GDM1 (cell line): ENCODE measurements around the gene MYO18A.

Experiments used
- DNase-seq: peaks from one replicate; lab custom pipeline; 2025; lab: John Stamatoyannopoulos, UW

Gene MYO18A

GRCh38 chr17:29054835-29055234, 125.4 kb downstream of the MYO18A start:
- DNase-seq = no peak

- no peak for DNase-seq
These were observed 128.5 kb downstream of the MYO18A start for GRCh38 chr17:29051731-29052130.

DNA sequence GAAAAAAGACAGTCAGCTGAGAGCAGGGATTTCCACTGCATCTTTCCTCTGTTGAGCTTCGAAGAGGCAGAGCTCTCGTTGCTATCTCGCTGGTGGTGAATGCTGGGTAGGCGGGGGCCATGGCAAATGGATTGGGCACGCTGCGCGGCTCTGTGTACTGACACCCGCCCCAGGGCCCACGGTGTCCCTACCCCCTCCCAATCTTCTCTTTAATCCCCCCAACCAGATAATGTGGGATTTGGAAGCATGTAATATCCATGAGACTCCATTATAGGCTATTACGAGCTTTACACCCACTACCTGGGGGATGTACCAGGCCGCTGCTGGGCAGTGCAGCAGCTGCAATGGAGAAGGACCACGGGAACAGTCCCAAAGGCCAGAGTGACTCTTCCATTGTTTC, 129.0 kb downstream of the MYO18A start:
- DNase-seq = no peak

DNA sequence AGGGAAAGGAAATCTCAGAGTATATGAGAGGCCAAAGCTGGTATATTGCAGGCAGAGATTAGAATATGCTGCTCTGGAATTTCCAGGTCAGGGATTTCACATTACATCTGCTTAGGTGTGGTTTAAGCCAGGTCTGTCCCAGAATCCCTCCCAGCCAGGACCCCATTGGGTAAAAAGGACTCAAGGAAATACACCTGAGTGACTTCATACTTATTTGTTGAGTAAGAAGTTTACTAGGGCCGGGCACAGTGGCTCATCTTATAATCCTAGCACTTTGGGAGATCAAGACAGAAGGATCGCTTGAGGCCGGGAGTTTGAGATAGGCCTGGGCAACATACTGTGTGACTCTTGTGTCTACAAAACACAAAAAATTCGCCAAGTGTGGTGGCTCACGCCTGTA, 130.0 kb downstream of the MYO18A start:
- DNase-seq = no peak

- no peak for DNase-seq
These were observed 130.6 kb downstream of the MYO18A start for GRCh38 chr17:29049541-29050145.

GRCh38 chr17:29048440-29049368, 131.5 kb downstream of the MYO18A start:
- DNase-seq = no peak

- DNase-seq = no peak
These were observed 133.7 kb downstream of the MYO18A start for GRCh38 chr17:29046473-29046839.

- no peak for DNase-seq
These were observed 134.3 kb downstream of the MYO18A start for GRCh38 chr17:29045734-29046472.

DNA sequence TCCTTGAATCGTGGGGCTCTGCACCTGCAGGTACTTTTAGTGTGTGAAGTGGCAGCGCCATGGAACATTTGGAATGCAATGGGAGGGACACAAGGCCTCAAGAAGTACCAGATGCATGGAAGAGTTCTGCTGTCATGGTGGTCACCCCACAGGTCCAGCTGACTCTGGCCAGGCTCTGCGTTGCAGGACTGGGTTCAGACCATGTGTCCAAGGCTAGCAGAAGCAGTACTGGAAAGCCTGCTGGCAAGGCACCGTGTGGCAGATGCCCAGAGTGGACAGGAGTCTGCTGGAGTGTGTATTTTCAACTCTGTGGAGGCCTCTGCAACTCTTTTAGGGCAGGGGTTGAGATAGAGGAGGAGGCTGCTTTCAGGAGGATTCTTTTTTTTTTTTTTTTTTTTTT, 135.2 kb downstream of the MYO18A start:
- no peak for DNase-seq

GRCh38 chr17:29043539-29044145, 136.6 kb downstream of the MYO18A start:
- no peak for DNase-seq

GRCh38 chr17:29042679-29043538, 137.3 kb downstream of the MYO18A start, which contains the start of gene PIPOX:
TSS of gene PIPOX (plus strand) at chr17:29043141. CDS start at chr17:29043226, 85 bp downstream.
- no peak for DNase-seq

GRCh38 chr17:29042026-29042678, 138.0 kb downstream of the MYO18A start:
- DNase-seq = no peak

DNA sequence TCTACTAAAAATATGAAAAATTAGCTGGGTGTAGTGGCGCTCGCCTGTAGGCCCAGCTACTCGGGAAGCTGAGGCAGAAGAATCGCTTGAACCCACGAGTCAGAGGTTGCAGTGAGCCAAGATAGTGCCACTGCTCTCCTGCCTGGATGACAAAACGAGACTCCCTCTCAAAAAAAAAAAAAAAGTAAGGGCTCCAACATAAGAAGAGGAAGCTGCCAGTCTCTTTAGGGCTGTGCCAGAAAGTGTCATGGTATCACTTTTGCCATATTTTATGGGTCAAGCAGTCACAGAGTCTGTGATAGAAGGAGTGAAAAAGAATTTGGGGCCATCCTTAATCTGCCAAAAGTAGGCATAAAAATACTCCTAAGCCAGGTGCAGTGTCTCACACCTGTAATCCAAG, 138.6 kb downstream of the MYO18A start:
- DNase-seq = no peak

- DNase-seq = no peak
These were observed 139.1 kb downstream of the MYO18A start for GRCh38 chr17:29041091-29041490.

DNA sequence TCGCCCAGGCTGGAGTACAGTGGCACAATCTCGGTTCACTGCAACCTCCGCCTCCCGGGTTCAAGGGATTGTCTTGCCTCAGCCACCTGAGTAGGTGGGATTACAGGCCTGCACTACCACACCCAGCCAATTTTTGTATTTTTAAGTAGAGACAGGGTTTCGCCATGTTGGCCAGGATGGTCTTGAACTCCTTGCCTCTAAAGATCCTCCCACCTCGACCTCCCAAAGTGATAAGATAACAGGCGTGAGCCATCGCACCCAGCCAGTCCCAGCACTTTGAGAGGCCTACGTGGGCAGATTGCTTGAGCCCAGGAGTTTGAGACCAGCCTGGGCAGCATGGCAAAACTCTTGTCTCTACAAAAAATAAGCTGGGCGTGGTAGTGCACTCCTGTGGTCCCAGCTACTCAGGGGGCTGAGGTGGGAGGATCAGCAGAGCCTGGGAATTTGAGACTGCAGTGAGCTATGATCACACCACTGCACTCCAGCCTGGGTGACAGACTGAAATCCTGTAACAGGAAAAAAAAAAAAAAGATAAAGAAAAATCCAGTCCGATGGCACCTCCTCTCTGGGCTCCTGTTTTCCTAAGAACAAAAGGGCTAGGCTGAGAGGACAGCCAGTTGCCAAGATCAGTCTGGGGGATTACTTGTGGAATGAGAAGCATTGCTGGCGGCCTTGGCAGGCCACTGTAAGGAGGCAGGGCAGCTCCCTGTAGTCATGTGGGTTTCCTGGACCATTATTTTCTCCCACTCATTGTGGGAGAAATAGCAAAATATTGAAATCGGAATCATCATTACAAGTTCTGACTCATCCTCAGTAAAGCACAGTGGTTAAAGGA, 140.2 kb downstream of the MYO18A start:
- DNase-seq = no peak

DNA sequence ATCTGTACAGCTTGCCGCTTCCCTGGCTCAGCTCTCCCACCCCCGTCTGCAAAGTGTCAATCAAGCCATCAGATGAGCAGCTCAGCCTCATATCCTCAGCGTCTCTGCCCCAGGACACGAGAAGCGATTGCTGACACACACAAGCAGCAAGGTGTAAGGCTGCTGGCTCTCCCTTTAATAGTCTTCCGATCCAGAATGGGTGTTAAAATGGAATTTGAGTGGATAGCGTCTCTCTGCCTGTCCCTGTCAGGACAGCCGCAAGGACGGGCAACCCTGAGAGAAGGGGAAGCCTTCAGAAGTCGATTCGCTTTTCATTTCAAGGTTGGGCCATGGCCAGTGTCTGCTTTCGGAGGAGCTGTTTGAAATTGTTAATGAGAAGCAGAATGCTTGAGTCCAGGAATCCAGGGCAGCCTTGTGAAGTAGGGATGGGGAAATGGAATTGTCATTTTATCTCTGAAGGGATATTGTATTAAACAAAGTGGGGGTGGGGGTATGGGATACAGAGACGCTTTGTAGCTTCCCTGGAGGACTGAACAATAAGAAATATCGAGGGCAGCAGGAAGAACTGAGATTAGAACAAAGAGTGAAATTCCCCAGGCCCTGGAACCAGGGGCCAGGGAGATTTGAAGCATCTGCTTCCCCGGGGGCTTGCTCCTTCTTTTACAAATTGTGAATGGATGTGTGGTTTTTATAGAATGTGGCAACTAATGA, 142.0 kb downstream of the MYO18A start:
- DNase-seq = no peak

- no peak for DNase-seq
These were observed 142.5 kb downstream of the MYO18A start for GRCh38 chr17:29037739-29038084.

- DNase-seq = no peak
These were observed 143.6 kb downstream of the MYO18A start for GRCh38 chr17:29036584-29036983.

- DNase-seq = no peak
These were observed 145.7 kb downstream of the MYO18A start for GRCh38 chr17:29034510-29034909.
